ENCODE data around the gene ATP6V0C.
"Not testable (repeated sequence)": the region's sequence is repeated elsewhere in the genome, so short reads cannot be mapped to it uniquely, and the experiment has no call there.

ATP6V0C gene

GRCh38 chr16:2474877-2475412, 38.8 kb upstream of the ATP6V0C start, which contains the start of gene TBC1D24:
Gene TBC1D24 (plus strand): TSS chr16:2475127. CDS start chr16:2496149, 21,022 bp downstream.
- peak; percentile 99 for DNase-seq (ENCODE audit: low spot score)
- peak; percentile 95 for FAIRE-seq

- DNase-seq (ENCODE audit: low spot score): peak; percentile 47
- FAIRE-seq: no peak
These were observed 38.1 kb upstream of the ATP6V0C start for GRCh38 chr16:2475413-2476344.

- DNase-seq (ENCODE audit: low spot score) (no peak), FAIRE-seq (no peak)
These were observed 37.4 kb upstream of the ATP6V0C start for GRCh38 chr16:2476345-2476720.

- FAIRE-seq (no peak), DNase-seq (ENCODE audit: low spot score) (no peak)
These were observed 37.0 kb upstream of the ATP6V0C start for GRCh38 chr16:2476741-2477140.

- FAIRE-seq: no peak
- no peak for DNase-seq (ENCODE audit: low spot score)
These were observed 36.4 kb upstream of the ATP6V0C start for GRCh38 chr16:2477327-2477726.

- no peak for FAIRE-seq
These were observed 35.5 kb upstream of the ATP6V0C start for GRCh38 chr16:2478279-2478678.

GRCh38 chr16:2479996-2480395, 33.8 kb upstream of the ATP6V0C start:
- FAIRE-seq; DNase-seq (ENCODE audit: low spot score): not testable (repeated sequence)

More at GRCh38 chr16:2478279-2478678, 35.5 kb upstream of the ATP6V0C start:
- no peak for DNase-seq (ENCODE audit: low spot score)

GRCh38 chr16:2480948-2481347, 32.8 kb upstream of the ATP6V0C start:
- FAIRE-seq: no peak
- no peak for DNase-seq (ENCODE audit: low spot score)

GRCh38 chr16:2481676-2482075, 32.1 kb upstream of the ATP6V0C start:
- FAIRE-seq (no peak), DNase-seq (ENCODE audit: low spot score) (no peak)

- DNase-seq (ENCODE audit: low spot score) (no peak), FAIRE-seq (no peak)
These were observed 31.5 kb upstream of the ATP6V0C start for GRCh38 chr16:2482249-2482648.

GRCh38 chr16:2482708-2483534, 30.8 kb upstream of the ATP6V0C start:
- FAIRE-seq: no peak
- no peak for DNase-seq (ENCODE audit: low spot score)

- FAIRE-seq (no peak), DNase-seq (ENCODE audit: low spot score) (no peak)
These were observed 29.5 kb upstream of the ATP6V0C start for GRCh38 chr16:2483939-2484897.

GRCh38 chr16:2484898-2485508, 28.7 kb upstream of the ATP6V0C start:
- DNase-seq (ENCODE audit: low spot score) (no peak), FAIRE-seq (no peak)

GRCh38 chr16:2485811-2486507, 27.8 kb upstream of the ATP6V0C start:
- FAIRE-seq: no peak
- no peak for DNase-seq (ENCODE audit: low spot score)

GRCh38 chr16:2486645-2487516, 26.9 kb upstream of the ATP6V0C start:
- no peak for DNase-seq (ENCODE audit: low spot score)

GRCh38 chr16:2487517-2487842, 26.3 kb upstream of the ATP6V0C start:
- FAIRE-seq (no peak), DNase-seq (ENCODE audit: low spot score) (no peak)

More at GRCh38 chr16:2486645-2487516, 26.9 kb upstream of the ATP6V0C start:
- no peak for FAIRE-seq

- FAIRE-seq: no peak
- DNase-seq (ENCODE audit: low spot score): no peak
These were observed 25.7 kb upstream of the ATP6V0C start for GRCh38 chr16:2487903-2488531.

- no peak for FAIRE-seq
- no peak for DNase-seq (ENCODE audit: low spot score)
These were observed 24.2 kb upstream of the ATP6V0C start for GRCh38 chr16:2489581-2489980.
